Measurements from ENCODE around the gene PRMT5.

Gene PRMT5

DNA sequence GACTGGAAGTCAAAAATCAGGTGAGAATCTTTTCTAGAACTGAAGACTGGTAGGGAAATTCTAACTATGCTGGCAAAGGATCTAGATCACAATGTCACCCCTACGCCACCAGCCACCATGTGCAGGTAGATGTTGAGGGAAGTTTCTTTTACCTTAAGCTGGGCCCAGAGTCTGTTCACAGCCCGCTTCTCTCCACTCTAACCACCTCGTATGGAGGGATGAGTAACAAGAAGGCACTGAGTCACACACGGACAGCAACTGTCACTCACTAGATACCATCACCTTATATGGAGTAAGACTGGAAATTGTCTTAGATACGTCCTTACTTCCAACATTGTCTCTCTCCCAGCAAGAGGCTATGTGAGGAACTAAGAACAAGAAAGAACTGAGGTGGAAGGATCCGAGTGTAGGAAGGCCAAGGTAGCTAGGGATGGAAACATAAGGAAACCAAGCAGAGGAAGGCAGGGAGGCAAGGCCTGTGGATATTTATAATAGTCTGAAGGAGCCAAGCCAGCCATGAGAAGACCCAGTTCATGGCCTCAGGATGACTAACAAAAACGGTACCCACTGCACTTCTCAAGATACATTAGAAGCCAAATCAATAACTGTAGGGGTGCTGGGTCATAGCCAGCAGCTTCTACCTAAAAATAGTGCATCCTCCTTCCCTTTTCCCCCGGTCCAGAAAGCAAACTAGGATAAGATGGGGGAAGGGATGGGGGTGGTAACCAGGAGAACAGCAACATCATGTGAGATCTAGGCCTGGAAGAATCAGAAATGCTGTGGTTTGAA, 30.7 kb downstream of the PRMT5 start:
- TF ChIP-seq, protein P1, sequence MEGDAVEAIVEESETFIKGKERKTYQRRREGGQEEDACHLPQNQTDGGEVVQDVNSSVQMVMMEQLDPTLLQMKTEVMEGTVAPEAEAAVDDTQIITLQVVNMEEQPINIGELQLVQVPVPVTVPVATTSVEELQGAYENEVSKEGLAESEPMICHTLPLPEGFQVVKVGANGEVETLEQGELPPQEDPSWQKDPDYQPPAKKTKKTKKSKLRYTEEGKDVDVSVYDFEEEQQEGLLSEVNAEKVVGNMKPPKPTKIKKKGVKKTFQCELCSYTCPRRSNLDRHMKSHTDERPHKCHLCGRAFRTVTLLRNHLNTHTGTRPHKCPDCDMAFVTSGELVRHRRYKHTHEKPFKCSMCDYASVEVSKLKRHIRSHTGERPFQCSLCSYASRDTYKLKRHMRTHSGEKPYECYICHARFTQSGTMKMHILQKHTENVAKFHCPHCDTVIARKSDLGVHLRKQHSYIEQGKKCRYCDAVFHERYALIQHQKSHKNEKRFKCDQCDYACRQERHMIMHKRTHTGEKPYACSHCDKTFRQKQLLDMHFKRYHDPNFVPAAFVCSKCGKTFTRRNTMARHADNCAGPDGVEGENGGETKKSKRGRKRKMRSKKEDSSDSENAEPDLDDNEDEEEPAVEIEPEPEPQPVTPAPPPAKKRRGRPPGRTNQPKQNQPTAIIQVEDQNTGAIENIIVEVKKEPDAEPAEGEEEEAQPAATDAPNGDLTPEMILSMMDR (conservative IDR thresholded peaks at IDR 0.05; ENCODE audit: control insufficient read depth, insufficient read depth, low read depth, low read length) = no peak
- no peak overlapping the region for H3K4me3 ChIP-seq (ENCODE audit: control insufficient read depth, low read depth, low read length)
- DNase-seq (ENCODE audit: low read depth) = peak; percentile 87

DNA sequence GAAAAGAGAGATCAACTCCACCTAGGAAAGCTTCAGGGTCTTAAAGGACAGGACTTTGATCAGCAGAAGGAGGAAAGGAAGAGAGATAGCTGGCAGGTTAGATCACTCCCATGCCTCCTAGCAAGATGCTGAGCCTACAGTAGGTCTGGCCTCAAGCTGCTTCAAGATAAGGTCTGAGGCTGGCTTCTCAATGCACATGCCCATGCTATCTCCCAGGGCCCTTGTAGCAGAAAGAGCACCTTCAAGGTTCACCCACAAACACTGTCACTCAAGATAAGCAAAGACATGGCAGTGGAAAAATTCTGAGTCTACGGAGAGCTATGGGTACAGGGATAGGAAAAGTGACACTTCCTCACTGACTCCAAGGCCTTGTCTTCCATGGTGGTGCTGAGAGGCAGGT, 31.8 kb downstream of the PRMT5 start:
- DNase-seq (ENCODE audit: low read depth) = no peak
- TF ChIP-seq, protein P1 (conservative IDR thresholded peaks at IDR 0.05; ENCODE audit: control insufficient read depth, insufficient read depth, low read depth, low read length) = no peak
- H3K4me3 ChIP-seq (ENCODE audit: control insufficient read depth, low read depth, low read length) = no peak overlapping the region

DNA sequence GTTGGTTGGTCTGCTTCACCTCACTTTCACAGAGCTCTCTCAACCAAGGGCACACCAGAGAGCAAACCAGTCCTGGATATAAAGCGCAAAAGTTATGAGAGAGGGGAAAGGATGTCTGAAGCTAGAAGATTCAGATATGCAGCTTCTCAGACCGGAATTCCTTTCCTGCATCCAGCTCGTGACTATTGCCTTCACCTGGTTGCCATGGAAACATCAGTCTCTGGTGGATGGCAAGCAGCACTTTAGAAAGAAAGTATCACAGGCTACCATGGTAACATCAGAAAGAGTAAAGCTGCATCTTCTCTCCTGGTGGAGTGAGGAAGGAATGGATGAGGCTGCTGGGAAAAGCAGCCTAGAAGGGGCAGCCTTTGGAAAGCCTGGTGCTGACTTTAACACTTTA, 32.4 kb downstream of the PRMT5 start:
- no peak for DNase-seq (ENCODE audit: low read depth)
- no peak overlapping the region for H3K4me3 ChIP-seq (ENCODE audit: control insufficient read depth, low read depth, low read length)
- TF ChIP-seq, protein P1 (conservative IDR thresholded peaks at IDR 0.05; ENCODE audit: control insufficient read depth, insufficient read depth, low read depth, low read length) = no peak

DNA sequence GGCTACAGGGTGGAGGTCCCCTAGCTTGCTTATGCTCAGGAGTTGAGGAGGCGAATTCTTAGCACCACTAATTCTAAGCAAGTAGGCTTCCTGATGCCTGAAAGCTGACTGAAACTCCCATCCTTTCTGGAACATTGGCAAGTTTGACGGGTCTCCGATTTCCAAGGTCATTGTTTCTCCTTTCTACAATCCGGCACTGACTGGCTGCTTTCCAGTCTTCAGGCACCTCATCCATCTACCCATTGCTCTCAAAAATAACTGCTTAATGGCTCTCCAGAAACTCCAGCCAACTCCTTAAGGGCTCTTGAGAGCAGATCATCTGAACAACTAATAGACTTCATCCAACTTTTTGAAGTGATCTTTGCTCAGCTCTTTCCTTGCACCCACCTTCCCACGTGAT, 32.8 kb downstream of the PRMT5 start:
- no peak overlapping the region for H3K4me3 ChIP-seq (ENCODE audit: control insufficient read depth, low read depth, low read length)
- TF ChIP-seq, protein P1 (conservative IDR thresholded peaks at IDR 0.05; ENCODE audit: control insufficient read depth, insufficient read depth, low read depth, low read length) = no peak
- DNase-seq (ENCODE audit: low read depth) = no peak

DNA sequence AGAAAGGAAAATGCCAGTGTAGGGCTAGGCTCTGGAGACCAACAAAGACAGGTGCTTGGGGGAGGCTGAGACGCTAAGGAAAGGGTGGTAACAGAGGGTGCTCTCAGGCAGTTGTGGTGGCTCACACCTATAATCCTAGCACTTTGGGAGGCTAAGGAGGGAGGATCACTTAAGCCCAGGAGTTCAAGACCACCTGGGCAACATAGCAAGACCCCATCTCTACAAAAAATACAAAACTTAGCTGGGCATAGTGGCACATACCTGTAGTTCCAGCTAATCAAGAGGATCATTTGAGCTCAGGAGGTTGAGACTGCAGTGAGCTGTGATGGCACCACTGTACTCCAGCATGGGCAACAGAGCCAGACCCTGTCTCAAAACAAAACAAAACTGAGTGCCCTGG, 33.8 kb downstream of the PRMT5 start:
- TF ChIP-seq, protein P1 (conservative IDR thresholded peaks at IDR 0.05; ENCODE audit: control insufficient read depth, insufficient read depth, low read depth, low read length) = no peak
- no peak for DNase-seq (ENCODE audit: low read depth)
- H3K4me3 ChIP-seq (ENCODE audit: control insufficient read depth, low read depth, low read length) = no peak overlapping the region

DNA sequence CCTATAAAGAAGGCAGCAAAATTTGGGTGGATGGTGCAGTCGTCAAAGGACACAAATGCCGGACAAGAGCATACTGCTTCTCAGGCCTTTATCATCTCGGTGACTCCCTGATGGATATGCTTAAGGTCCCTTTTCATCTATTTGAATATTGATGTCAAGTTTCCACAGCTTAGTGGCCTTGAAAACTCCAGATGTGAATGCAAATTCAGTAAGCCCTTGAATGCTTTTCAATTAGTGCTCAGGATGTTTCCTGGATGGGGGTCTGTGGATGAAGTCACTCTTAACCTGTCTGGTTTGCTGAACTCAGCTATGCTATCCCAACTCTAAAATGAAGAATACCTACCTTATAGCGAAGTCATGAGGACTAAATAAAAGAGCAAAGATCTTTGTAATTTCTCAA, 35.5 kb downstream of the PRMT5 start:
- TF ChIP-seq, protein P1 (conservative IDR thresholded peaks at IDR 0.05; ENCODE audit: control insufficient read depth, insufficient read depth, low read depth, low read length) = no peak
- no peak for DNase-seq (ENCODE audit: low read depth)
- H3K4me3 ChIP-seq (ENCODE audit: control insufficient read depth, low read depth, low read length) = no peak overlapping the region

Data from fibroblast of mammary gland (primary cell).